Liver (tissue), 9 donors: ENCODE measurements around the gene TEAD2. TPM values are rescaled to one million over a fixed set of nuclear protein-coding genes. Genes with fewer than 3 reads are reported as not detected.
A peak's percentile ranks its signal among the peaks of the same experiment; 100 is the strongest.

ENCODE experiments used
- DNase-seq: peaks from one replicate; pipeline ENCODE4 v3.0.0-alpha.2; 2017; ENCODE audit warnings: low spot score
- H3K27ac ChIP-seq, 2 donors: one replicate each; pipeline ENCODE4 v1.7.0; 2013; ENCODE audit warnings: inconsistent platforms in 2 of 2, low read length in 2 of 2, control low read depth in 1 of 2, low read depth in 1 of 2, mild to moderate bottlenecking in 1 of 2
- H3K27me3 ChIP-seq, 4 donors: one replicate each; pipeline versions ENCODE4 v1.6.1 to v1.7.0; 2013; ENCODE audit warnings: low read length in 3 of 4, inconsistent platforms in 1 of 4, mild to moderate bottlenecking in 1 of 4, moderate library complexity in 1 of 4; ENCODE audit not compliant: control insufficient read depth in 4 of 4, insufficient read depth in 4 of 4
- H3K36me3 ChIP-seq, 4 donors: one replicate each; pipeline versions ENCODE4 v1.6.1 to v1.7.0; 2013; ENCODE audit warnings: low read length in 3 of 4, mild to moderate bottlenecking in 3 of 4, low read depth in 1 of 4, moderate library complexity in 1 of 4; ENCODE audit not compliant: control insufficient read depth in 4 of 4, insufficient read depth in 3 of 4
- H3K4me1 ChIP-seq, 4 donors: one replicate each; pipeline versions ENCODE4 v1.6.1 to v1.7.0; 2013; ENCODE audit warnings: low read length in 3 of 4, mild to moderate bottlenecking in 3 of 4, moderate library complexity in 1 of 4; ENCODE audit not compliant: control insufficient read depth in 4 of 4, insufficient read depth in 4 of 4
- H3K4me3 ChIP-seq, 3 donors: one replicate each; pipeline versions ENCODE4 v1.6.1 to v1.7.0; 2013; ENCODE audit warnings: low read length in 3 of 3, control low read depth in 1 of 3, low read depth in 1 of 3, mild to moderate bottlenecking in 1 of 3
- H3K9ac ChIP-seq, 2 donors: one replicate each; pipeline ENCODE4 v1.7.0; 2013; ENCODE audit warnings: low read length in 2 of 2, mild to moderate bottlenecking in 2 of 2, moderate library complexity in 2 of 2, control low read depth in 1 of 2, low read depth in 1 of 2
- H3K9me3 ChIP-seq, 4 donors: one replicate each; pipeline versions ENCODE4 v1.6.1 to v1.7.0; 2013; ENCODE audit warnings: low read length in 3 of 4; ENCODE audit not compliant: control insufficient read depth in 4 of 4
- ATF3 ChIP-seq: IDR thresholded peaks from 2 replicates; pipeline ENCODE4 v1.6.1; 2016; ENCODE audit warnings: antibody characterized with exemption
- CTCF ChIP-seq: fragments of 150-350 bp; IDR thresholded peaks from 2 replicates; pipeline ENCODE4 v1.5.1; 2017; ENCODE audit warnings: improper control_type of control experiment, low read depth, low read length; ENCODE audit not compliant: missing input control
- EGR1 ChIP-seq, 2 donors: IDR thresholded peaks; 2 replicates each; pipeline ENCODE4 v1.6.1; 2016 to 2018; ENCODE audit warnings: antibody characterized with exemption in 2 of 2, low read depth in 2 of 2
- FOXA1 ChIP-seq: IDR thresholded peaks from 2 replicates; pipeline ENCODE4 v1.6.1; 2016; ENCODE audit warnings: antibody characterized with exemption
- FOXA2 ChIP-seq: IDR thresholded peaks from 2 replicates; pipeline ENCODE4 v1.6.1; 2016; ENCODE audit warnings: antibody characterized with exemption
- GABPA ChIP-seq, 2 donors: IDR thresholded peaks in 1 of 2; conservative IDR thresholded peaks in 1 of 2; 2 replicates each; pipeline ENCODE4 v1.6.1; 2016; ENCODE audit warnings: antibody characterized with exemption in 2 of 2, mild to moderate bottlenecking in 1 of 2, moderate library complexity in 1 of 2
- HNF4A ChIP-seq, 2 donors: conservative IDR thresholded peaks; 2 replicates each; pipeline ENCODE4 v1.6.1; 2016; ENCODE audit warnings: antibody characterized with exemption in 2 of 2, mild to moderate bottlenecking in 2 of 2
- HNF4G ChIP-seq: IDR thresholded peaks from 2 replicates; pipeline ENCODE4 v1.6.1; 2016; ENCODE audit warnings: antibody characterized with exemption
- JUND ChIP-seq, 2 donors: IDR thresholded peaks; 2 replicates each; pipeline ENCODE4 v1.6.1; 2016; ENCODE audit warnings: antibody characterized with exemption in 2 of 2
- MAX ChIP-seq: IDR thresholded peaks from 2 replicates; pipeline ENCODE4 v1.6.1; 2016; ENCODE audit warnings: antibody characterized with exemption
- NR2F2 ChIP-seq: IDR thresholded peaks from 2 replicates; pipeline ENCODE4 v1.6.1; 2016; ENCODE audit warnings: antibody characterized with exemption
- RAD21 ChIP-seq, 2 donors: IDR thresholded peaks; 2 replicates each; pipeline ENCODE4 v1.6.1; 2016; ENCODE audit warnings: antibody characterized with exemption in 2 of 2, mild to moderate bottlenecking in 2 of 2
- REST ChIP-seq: IDR thresholded peaks from 2 replicates; pipeline ENCODE4 v1.6.1; 2016; ENCODE audit warnings: antibody characterized with exemption, mild to moderate bottlenecking
- RXRA ChIP-seq, 2 donors: IDR thresholded peaks; 2 replicates each; pipeline ENCODE4 v1.6.1; 2017 to 2018; ENCODE audit warnings: antibody characterized with exemption in 2 of 2, mild to moderate bottlenecking in 1 of 2
- SP1 ChIP-seq: IDR thresholded peaks from 2 replicates; pipeline ENCODE4 v1.6.1; 2018; ENCODE audit warnings: antibody characterized with exemption, mild to moderate bottlenecking
- TAF1 ChIP-seq: conservative IDR thresholded peaks from 2 replicates; pipeline ENCODE4 v1.6.1; 2016; ENCODE audit warnings: antibody characterized with exemption, mild to moderate bottlenecking
- YY1 ChIP-seq: IDR thresholded peaks from 2 replicates; pipeline ENCODE4 v1.6.1; 2016; ENCODE audit warnings: antibody characterized with exemption, mild to moderate bottlenecking
- ZBTB33 ChIP-seq: IDR thresholded peaks from 2 replicates; pipeline ENCODE4 v1.6.1; 2016; ENCODE audit warnings: antibody characterized with exemption
- WGBS: extraction: QIAGEN DNeasy Blood & Tissue Kit; methylation state at CpG from one replicate; pipeline ENCODE4 v1.1.7; 2013; 5-methylcytosine and 5-hydroxymethylcytosine counted together
- polyA plus RNA-seq, 2 donors: library from polyadenylated mRNA; stranded (reverse) in 1 of 2; unstranded in 1 of 2; fragments of 200-250 nt in 1 of 2; fragments of >200 nt in 1 of 2; fragmentation: Nextera tagmentation in 1 of 2; extraction: Ambion mirVana in 1 of 2; gene quantifications; one replicate each; pipeline versions ENCODE4 v1.2.1 to v1.2.3, GENCODE V29; 2013 to 2015
- total RNA-seq, 2 donors: library from RNA; depleted of rRNA; stranded (reverse); fragments of >200 nt; gene quantifications; one replicate each; pipeline ENCODE4 v1.2.3, GENCODE V29; 2014
- donor health status: healthy.
- donor health status: healthy.
- donor health status: healthy.
- donor health status: healthy.
- donor health status: healthy.

TEAD2 gene
- total and polyA plus RNA-seq, 4 donors: 3.3 to 8.1 (median 4.4) TPM

GRCh38 chr19:49361438-49362047 is 673 bp downstream of the TEAD2 start:
- H3K9ac ChIP-seq: peak overlapping the region; percentile 41 to 69

More at GRCh38 chr19:49361438-49362047, 673 bp downstream of the TEAD2 start:
- peaks cover 5 to 21% (median 9%) of the 10 kb centered on the region in 4 donors for H3K4me1 ChIP-seq
- peak overlapping the region; percentile 78 to 88 for H3K27ac ChIP-seq
- WGBS: 6% methylated on average over 27 of the region's 27 CpGs
- peak; percentile 76 for DNase-seq
- H3K36me3 ChIP-seq: no peaks in the 10 kb centered on the region
- no peak for TF ChIP-seq HNF4G
- no peak for TF ChIP-seq ATF3
- no peak for TF ChIP-seq ZBTB33
- TF ChIP-seq EGR1 (IDR thresholded peaks at IDR 0.05; ENCODE audit: low read depth in 2 of 2): no peak
- no peak for TF ChIP-seq FOXA1
- TF ChIP-seq YY1: peak; percentile 25
- no peak for TF ChIP-seq MAX
- TF ChIP-seq HNF4A (conservative IDR thresholded peaks at IDR 0.05): peak in 1 of 2 donors; percentile 6
- peak; percentile 84 for TF ChIP-seq REST
- no peak for TF ChIP-seq FOXA2
- TF ChIP-seq TAF1: peak; percentile 27
- peak in 1 of 2 donors; percentile 16 for TF ChIP-seq GABPA (IDR thresholded peaks at IDR 0.05 in 1 of 2, conservative IDR thresholded peaks at IDR 0.05 in 1 of 2)
- no peak for TF ChIP-seq NR2F2
- TF ChIP-seq RXRA (IDR thresholded peaks at IDR 0.05): no peak
- no peak for TF ChIP-seq JUND (IDR thresholded peaks at IDR 0.05)
- peak; percentile 68 for TF ChIP-seq SP1
- TF ChIP-seq RAD21 (IDR thresholded peaks at IDR 0.05): no peak
- no peak for TF ChIP-seq CTCF
- no peaks in the 10 kb centered on the region for H3K27me3 ChIP-seq
- peak overlapping the region; percentile 56 to 74 (median 66) for H3K4me3 ChIP-seq
- no peaks in the 10 kb centered on the region for H3K9me3 ChIP-seq
